Left lung (tissue), 10 donors: Measurements from ENCODE around the gene STX17. TPM values are rescaled to one million over a fixed set of nuclear protein-coding genes. Genes with fewer than 3 reads are reported as not detected.

Experiments
- ATAC-seq: fragments of 200-7000 bp; cut with Tn5 transposase; one replicate; pipeline ENCODE4 v1.9.1; 2020; ENCODE audit warnings: moderate library complexity
- DNase-seq, 4 donors: peaks; one replicate each; pipeline ENCODE4 v3.0.0-alpha.2; 2013 to 2020
- H3K27ac ChIP-seq, 2 donors: fragments of 200-600 bp; sonication (generic) in 1 of 2; one replicate each; pipeline versions ENCODE4 v1.5.0 to v1.8.0; 2020 to 2021
- H3K27me3 ChIP-seq, 2 donors: fragments of 200-600 bp; sonication (generic) in 1 of 2; one replicate each; pipeline versions ENCODE4 v1.5.0 to v1.8.0; 2020 to 2021
- H3K36me3 ChIP-seq, 2 donors: fragments of 200-600 bp; sonication (generic) in 1 of 2; one replicate each; pipeline versions ENCODE4 v1.5.0 to v1.8.0; 2020 to 2021
- H3K4me1 ChIP-seq, 2 donors: fragments of 200-600 bp; one replicate each; pipeline ENCODE4 v1.8.0; 2021
- H3K4me3 ChIP-seq, 2 donors: fragments of 200-600 bp; sonication (generic) in 1 of 2; one replicate each; pipeline versions ENCODE4 v1.5.0 to v1.8.0; 2020 to 2021; ENCODE audit warnings: mild to moderate bottlenecking in 1 of 2
- H3K9me3 ChIP-seq, 2 donors: fragments of 200-600 bp; sonication (generic) in 1 of 2; one replicate each; pipeline versions ENCODE4 v1.5.0 to v1.8.0; 2020 to 2021
- CTCF ChIP-seq, 2 donors: fragments of 200-600 bp; sonication (generic) in 1 of 2; IDR thresholded peaks; one replicate each; pipeline versions ENCODE4 v1.5.0 to v1.8.0; 2021; ENCODE audit warnings: antibody characterized with exemption in 2 of 2
- intact Hi-C, 2 donors: fragments of 100-400 bp; cut with DNase I; formaldehyde crosslinking; loops; one replicate each; pipeline versions ENCODE4 v1.11.2 to v1.14.2; 2022
- polyA plus RNA-seq, 6 donors: library from polyadenylated mRNA; unstranded; fragments of 120-200 nt; gene quantifications; one replicate each; pipeline ENCODE4 v1.2.1, GENCODE V29; 2013; ENCODE audit not compliant: insufficient read length in 6 of 6
- total RNA-seq, 2 donors: library from RNA; stranded (reverse); fragmentation: NEBNext Ultra II Directional; extraction: Animal tissue kit (Norgen Biotek cat#: 25700); gene quantifications; one replicate each; pipeline ENCODE4 v1.2.1, GENCODE V29; 2021
- donor health status: DM: no; HTN: yes; CAD: no.
- donor health status: DM: no; HTN: no; CAD: no.

STX17 gene
- total and polyA plus RNA-seq, 8 donors, result 34.3 to 47.9 (median 37.7) TPM

- ATAC-seq (no peak), DNase-seq (no peak)
- Histone ChIP-seq H3K4me3 (no peak overlapping the region), H3K27ac (no peak overlapping the region), H3K36me3 (peaks cover 0 to 14% of the 10 kb centered on the region in 2 donors), H3K9me3 (no peaks in the 10 kb centered on the region), H3K4me1 (peaks cover 5 to 13% of the 10 kb centered on the region in 2 donors), H3K27me3 (no peaks in the 10 kb centered on the region)
- intact Hi-C loops, result no loop called here
- no peak for TF ChIP-seq CTCF (IDR thresholded peaks at IDR 0.05)
Measured at GRCh38 chr9:99911600-99911999, 5.1 kb downstream of the STX17 start.

GRCh38 chr9:99916650-99917049 lies 10.2 kb downstream of the STX17 start:
- no peak for TF ChIP-seq CTCF (IDR thresholded peaks at IDR 0.05)
- no peaks in the 10 kb centered on the region for H3K27me3 ChIP-seq
- DNase-seq, result no peak
- peaks cover 0 to 46% of the 10 kb centered on the region in 2 donors for H3K36me3 ChIP-seq
- H3K9me3 ChIP-seq, result no peaks in the 10 kb centered on the region
- H3K27ac ChIP-seq, result no peak overlapping the region
- ATAC-seq, result no peak
- H3K4me3 ChIP-seq, result no peak overlapping the region
- intact Hi-C loops, result no loop called here
- H3K4me1 ChIP-seq, result no peaks in the 10 kb centered on the region

GRCh38 chr9:99918134-99918533 lies 11.7 kb downstream of the STX17 start:
- no peak overlapping the region for H3K4me3 ChIP-seq
- no peak overlapping the region for H3K27ac ChIP-seq
- H3K4me1 ChIP-seq, result no peaks in the 10 kb centered on the region
- no peaks in the 10 kb centered on the region for H3K27me3 ChIP-seq
- TF ChIP-seq CTCF (IDR thresholded peaks at IDR 0.05), result no peak
- H3K9me3 ChIP-seq, result no peaks in the 10 kb centered on the region
- intact Hi-C loops, result no loop called here
- peaks cover 0 to 59% of the 10 kb centered on the region in 2 donors for H3K36me3 ChIP-seq
- DNase-seq, result no peak
- ATAC-seq, result no peak

GRCh38 chr9:99919930-99920329 lies 13.5 kb downstream of the STX17 start:
- H3K36me3 ChIP-seq, result peaks cover 0 to 72% of the 10 kb centered on the region in 2 donors
- H3K27me3 ChIP-seq, result no peaks in the 10 kb centered on the region

More at GRCh38 chr9:99919930-99920329, 13.5 kb downstream of the STX17 start:
- intact Hi-C loops, result no loop called here
- Histone ChIP-seq H3K27ac (no peak overlapping the region), H3K4me1 (no peaks in the 10 kb centered on the region), H3K4me3 (no peak overlapping the region), H3K9me3 (no peaks in the 10 kb centered on the region)
- ATAC-seq, result no peak
- DNase-seq, result no peak
- TF ChIP-seq CTCF (IDR thresholded peaks at IDR 0.05), result no peak
